NOMO-1 treated with DMSO at 0.1 percent for 48 hours (cell line): ENCODE measurements around the gene RSPH1.
A peak's percentile ranks its signal among the peaks of the same experiment; 100 is the strongest.

Source experiments
- DNase-seq: peaks from one replicate; lab custom pipeline; 2025; ENCODE audit not compliant: unreplicated experiment; lab: John Stamatoyannopoulos, UW

RSPH1 gene

DNA sequence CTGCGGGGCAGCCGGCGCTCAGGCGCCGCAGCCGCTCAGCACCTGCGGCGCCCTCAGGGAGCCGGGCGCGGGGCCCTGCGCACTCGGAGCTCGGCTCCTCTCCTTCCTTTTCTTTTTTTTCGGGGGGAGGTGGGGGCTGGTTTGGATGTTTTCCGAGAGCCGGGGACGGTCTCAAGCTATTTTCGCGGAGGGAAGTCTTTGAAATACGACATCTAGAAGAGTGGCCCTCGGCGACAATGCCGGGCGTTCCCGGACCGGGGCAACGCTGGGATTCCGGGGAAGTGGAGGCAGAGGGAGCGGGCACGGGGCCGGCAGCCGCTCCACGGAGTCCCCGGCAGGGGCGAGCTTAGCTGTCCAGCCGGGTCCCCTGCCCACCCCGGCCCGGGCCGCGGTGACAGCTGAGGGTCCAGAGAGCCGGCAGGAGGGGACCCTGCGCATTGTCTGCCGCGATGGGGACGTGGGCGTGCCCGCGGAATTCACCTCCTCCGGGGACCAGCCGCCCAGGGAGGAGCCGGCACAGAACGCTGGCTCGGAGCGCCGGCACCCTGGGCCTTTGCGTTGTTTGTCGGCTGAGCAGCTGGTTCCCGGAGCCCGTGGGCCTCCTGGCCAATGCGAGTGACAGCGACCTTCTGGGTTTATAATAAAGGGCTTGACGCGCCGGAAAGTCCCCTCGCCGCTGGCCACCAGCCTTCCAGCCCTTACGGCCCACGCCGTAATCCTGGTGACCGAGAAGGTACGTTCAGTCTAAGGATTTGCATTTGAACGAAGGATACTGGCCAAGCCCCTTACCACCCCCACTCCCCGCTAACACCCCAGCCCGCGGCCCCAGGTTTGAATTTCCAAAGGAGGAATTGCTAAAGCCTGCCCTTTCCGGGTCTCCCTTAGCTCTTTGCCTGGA lies 18.2 kb upstream of the RSPH1 start:
- DNase-seq = peak; percentile 21

DNA sequence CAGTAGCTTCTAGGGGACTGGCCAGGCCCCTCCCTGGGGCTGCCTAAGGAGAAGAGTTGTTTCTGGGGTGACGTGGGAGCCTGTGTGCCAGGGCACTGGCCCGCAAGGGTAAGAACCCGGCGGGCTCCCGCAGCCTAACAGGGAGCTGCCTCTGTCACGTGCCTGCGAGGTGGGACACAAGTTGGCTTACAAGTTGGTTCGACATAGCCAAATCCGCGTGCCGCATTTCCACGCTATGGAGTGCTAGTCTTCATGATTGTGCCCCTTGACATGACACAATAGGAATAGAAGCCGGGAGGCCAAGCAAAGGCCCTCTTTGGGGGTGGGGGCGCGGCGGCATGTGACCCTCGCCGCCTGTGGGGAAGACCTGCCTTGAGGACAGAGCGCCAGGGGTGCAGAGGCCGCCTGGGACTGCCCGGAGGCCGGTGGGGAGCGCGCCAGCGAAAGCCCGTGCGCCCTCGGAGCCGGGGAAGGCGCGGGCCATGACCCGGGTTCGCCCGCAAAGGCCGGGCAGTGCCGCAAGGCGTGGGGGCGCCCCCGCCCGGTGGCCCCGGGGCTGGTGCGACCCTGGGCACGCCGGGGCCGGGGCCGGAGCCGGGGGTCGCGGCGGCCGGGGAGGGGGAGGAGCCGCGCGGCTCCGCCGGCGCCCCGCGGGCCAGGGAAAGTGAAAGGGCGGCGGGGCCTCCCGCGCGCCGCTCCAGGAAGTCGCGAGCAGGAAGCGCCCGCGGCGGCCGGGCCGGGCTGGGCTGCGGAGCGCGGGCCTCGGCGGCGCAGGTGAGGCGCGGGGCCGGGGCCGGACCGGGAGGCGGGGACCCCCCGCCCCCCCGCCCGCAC lies 17.3 kb upstream of the RSPH1 start, which contains the start of gene SLC37A1:
Gene SLC37A1, plus strand, starts transcription at position 702 of the 834 bp plus-strand sequence. CDS start 4,603 bp downstream, outside the sequence.
- peak; percentile 32 for DNase-seq

DNA sequence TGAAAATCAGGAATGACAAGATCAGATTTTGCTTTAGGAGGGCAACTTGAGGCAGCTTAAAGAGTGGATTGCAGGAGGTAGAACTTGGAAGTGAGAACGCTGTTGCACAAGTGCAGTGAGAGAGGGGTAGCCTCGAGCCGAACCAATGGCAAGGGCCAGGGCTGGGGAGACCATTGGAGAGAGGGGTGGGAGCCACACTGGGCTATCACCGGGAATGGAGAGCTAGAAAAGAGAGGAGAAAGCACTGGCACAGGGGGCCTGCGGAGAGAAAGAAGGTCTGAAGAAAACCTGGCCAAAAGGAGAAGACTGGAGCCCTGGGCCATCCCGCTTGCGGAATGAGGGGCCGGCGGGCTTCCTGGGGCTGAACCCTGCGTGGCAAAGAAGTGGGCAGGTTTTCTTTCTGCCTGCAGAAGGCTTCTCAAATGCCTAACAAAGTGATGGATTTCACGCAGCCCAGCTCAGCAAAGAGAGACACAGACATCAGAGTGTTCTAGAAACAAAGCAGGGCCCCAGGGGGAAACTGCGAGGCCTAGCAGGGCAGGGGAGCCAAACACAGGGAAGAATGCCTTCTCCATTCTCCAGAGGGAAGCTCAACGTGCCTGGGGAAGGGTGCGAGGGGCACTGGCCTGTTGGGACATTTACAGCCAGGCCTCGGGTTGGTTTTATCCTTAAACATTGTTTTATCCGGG lies 16.5 kb upstream of the RSPH1 start:
- DNase-seq = no peak

DNA sequence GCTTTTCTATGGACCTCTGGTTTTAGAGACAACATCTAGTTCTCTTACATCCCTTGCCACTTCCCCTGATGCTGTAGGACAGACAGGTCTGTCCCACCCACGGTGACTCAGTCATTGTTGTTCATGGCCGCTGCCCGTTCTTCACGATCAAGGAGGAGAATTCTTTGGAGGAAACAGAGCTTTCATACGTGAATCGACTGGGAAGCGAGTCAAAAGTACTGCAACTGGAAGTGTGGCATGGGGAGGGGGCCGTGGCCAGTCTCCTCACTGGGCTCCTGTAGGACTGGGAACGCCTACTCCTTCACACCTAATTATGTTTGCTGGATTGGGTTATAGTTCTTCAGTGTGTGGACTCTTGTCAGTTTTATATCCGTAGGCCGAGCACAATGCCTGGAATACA lies 13.2 kb upstream of the RSPH1 start:
- no peak for DNase-seq

DNA sequence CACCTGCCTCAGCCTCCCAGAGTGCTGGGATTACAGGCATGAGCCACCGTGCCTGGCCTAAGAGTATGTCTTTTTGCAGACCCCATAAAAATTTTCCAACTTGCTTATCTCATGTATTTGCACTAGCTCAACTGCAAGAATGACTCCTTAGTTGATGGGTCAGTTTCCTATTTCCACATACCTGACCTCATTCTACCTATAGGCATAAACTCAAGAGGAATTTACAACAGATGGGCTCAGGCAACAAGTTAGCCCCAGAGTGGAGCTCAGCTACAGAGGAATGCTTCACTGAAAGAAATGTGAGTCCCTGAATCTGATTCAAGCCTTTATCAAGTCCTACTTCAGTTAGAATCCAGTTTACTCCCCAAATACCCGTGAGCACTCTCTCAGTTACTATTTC lies 12.3 kb upstream of the RSPH1 start:
- DNase-seq = no peak

DNA sequence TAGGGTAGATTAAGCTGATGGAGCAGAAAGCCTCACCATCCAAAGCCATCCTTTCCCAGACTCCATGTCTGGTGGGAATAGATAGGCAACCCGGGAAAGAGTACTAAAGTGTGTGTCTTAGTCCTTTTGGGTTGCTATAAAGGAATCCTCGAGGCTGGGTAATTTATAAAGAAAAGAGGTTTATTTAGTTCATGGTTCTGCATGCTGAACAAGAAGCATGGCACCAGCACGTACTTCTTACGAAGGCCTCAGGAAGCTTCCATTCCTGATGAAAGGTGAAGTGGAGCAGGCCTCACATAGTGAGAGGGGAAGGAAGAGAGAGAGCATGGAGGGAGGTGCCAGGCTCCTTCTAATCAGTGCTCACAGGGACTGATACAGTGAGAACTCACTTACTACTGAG lies 11.4 kb upstream of the RSPH1 start:
- no peak for DNase-seq

DNA sequence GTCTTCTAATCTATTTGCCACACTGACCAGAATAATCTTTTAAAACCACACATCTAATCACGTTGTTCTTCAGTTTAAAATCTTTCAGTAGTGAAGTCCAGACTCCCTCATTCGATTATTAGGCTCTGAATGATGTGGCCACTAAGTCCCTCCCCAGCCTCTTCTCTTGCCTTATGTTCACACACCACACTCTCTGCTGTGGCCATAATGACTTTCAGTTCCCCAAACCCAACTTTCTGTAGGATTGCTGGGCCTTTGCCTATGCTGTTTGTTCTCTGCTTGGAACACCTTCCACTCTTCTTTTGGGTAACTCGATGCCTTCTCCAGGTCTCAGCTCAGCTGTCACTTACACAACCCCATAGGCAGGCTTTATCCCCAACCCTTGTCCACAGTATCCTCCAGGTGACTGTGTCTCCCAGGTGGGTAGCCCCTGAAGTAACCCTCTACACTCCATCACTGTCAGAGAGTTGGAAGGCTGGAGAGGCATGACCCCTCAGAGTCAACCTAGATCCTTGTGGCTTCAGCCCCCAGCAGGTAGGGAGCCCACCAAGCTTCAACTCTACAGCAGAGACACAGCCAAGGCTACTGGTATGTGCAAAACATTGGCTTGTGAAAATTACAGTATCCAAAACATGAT lies 9.2 kb upstream of the RSPH1 start:
- peak; percentile 88 for DNase-seq

DNA sequence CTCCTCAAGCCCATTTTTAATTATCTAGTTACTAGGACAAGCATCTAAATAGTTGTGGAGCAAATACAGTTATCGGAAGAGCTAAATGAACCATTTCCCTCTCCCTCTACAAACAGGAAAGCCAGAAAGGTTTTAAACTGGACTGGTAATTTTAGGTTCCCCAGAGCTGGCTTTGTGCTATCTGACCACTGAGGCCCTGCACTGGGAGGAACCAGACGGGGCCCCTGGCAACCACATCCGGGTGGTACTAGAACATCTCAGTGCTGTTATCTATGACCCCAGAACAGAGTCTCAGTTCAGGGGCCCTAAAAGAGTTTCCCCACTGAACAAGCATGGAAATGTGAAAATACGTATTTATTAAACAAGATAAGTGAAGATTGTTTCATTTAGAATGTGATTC lies 7.7 kb upstream of the RSPH1 start:
- peak; percentile 12 for DNase-seq

DNA sequence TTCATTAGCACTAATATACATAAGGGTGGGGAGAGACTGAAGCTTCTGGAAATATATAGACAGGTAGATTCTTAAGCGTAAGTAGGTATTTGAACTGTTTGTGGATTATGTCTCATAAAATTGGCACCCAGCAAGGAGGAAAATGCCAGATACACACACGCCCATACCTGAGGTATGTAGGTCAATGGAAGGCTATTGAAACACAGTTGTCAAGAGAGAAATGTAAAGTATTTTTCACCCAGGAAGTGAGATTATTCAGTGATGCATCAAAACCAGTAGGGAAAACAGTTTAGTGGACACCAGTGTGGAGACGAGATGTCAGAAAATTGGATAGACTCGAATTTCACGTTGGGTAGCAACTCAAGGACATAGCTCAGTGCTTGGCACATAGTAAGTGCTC lies 4.7 kb upstream of the RSPH1 start:
- no peak for DNase-seq

DNA sequence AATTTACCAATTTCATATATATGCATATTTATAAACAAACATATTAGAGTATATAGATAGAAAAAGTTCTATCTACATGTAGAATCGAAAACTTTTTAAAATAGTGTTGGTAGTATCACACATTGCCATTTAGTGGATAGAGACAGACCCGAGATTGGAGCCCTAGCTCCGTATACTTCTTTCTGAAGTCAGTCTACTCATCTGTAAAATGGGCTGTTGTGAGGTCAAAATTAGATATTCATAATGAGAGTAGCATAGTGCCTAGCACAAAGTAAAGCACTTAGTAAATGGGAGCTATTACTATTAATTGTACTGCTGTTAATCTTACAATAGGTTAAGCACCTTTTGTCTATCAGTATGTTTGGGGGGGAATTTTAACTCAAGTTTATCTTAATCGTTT lies 4.2 kb upstream of the RSPH1 start:
- DNase-seq = no peak

DNA sequence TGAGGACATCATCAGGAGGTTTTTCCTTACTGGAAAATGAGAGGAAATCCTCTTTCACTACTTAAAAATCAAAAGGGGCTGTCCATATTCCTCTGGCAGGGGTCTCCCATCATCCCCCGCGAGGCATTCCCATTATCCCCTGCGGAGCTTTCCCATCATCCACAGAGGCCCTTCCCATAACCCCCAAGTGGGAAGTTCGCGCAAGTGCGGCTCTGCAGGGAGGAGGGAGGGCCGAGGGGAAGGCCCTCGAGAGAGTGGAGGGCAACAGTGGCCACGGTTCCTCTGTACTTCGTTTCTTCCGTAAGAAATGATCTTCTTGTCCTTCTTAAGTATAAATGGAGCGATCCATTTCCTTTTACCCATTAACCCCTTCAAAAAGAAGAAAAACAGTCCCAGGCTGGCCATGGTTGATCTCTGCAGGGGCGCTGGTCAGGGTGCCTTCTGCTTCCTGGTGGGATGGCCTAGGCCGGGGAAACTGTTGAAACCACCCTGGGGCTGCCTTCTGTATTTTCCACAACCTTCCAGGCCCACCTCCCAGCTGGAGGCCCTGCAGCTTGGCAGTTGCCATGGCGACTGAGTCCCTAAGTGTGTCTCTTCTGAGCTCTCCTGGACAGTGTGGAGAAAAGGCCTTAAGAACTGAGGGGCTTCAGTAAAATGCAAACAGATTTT lies 3.6 kb upstream of the RSPH1 start:
- DNase-seq = no peak

DNA sequence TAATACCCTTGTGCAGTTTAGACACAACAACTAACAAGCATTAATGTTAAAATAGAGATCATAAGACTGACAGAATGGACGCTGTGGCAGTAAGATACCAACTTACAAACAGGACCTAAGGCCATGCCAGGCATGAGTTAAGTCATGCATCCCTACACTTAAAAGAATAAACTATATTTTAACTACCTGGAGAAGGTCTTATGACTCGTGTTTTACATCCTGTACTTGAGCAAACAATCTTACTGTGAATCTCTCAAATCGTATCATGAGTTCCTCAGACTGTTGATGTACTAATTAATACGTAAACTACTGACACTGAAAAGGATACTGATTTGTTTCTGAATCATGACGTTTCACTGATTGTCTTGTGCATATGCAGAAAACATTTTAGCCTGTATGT lies 2.0 kb upstream of the RSPH1 start:
- no peak for DNase-seq

DNA sequence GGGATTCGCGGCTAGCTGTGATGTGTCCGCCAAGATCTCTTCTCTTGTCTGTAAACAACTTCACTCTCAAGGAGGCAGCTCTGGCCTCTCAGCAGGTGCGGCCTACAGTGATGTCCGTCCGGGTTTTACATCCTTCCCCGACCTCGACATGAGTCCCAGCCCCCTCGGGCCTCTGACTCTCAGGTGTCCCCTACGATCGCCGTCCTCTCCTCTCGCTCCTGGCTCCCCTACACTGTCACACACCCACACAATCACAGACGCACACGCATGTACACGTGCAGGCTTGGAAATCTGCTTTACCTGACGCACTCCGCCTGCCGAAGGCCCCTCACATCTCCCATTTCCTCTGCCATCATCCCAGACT lies 797 bp upstream of the RSPH1 start:
- DNase-seq = no peak

DNA sequence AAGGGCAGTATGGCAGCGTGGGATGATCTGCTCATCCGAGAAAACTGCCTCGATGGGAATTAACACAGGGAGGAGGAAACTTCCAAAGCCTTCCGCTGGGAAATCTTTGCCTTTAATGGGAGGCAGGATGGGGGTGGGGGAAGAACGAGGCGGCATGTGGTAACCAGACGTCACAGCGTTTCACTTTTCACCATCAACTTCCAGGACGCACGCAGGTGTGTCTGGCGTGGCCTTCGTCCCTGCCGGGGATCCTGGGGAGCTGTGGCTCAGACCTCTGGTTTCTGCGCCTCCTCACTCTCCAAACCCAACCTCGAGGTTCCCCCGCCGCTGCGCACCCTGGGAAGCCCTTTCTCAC lies 282 bp downstream of the RSPH1 start:
- DNase-seq = no peak

DNA sequence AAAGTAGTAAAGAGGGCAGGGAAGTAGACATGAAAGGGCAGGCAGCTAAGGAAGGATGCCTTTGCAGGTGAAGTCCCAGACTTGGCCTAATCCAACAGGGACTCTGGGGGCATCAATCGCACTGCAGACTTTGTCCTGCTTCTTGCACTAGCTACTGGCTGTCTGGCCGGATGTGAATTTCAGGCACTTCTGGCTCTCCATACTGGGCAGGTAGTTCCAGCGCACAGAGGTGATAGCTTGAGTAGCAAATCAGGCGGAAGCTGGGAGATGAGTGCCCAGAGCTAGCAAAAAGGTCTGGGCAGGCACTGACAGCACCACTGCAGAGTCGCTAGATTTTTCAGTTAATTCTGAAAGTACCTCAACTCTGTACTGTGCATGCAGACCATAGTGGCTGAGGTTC lies 997 bp downstream of the RSPH1 start:
- no peak for DNase-seq

DNA sequence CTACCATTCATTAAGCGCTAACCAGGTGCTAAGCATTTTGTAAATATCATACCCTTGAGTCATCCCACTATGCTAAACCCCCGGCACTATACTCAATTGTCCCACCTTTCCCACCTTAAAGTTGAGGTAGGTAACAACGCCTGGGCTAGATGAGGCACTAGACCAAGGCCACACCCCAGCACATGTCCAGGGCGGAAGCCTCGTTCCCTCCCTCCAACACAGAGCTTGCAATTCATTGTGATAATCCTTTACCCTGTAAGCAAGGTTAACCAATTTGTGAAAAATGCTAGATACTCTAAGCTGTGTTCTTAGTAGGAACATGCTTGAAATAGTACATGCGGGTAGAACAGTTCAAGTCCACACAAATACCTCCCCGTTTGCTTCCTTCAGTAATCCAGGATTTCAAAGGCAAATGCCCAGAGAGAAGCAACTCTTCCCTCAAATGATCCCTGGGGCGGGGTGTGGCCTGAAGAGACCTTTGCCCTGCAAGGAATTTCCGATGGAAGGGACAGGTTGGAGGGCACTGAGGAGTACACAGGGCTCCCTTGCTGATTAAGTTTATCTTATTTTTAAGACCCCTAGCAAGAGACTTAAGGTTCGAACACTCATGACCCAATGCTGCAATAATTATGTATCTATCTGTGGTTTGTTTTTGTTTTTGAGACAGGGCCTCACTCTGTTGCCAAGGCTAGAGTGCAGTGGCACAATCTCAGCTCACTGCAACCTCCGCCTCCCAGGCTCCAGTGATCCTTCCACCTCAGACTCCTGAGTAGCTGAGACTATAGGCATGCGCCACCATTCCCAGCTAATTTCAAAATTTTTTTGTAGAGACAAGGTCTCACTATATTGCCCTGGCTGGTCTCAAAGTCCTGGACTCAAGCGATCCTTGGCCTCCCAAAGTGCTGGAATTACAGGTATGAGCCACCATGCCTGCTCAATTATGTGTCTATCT lies 2.6 kb downstream of the RSPH1 start:
- no peak for DNase-seq

DNA sequence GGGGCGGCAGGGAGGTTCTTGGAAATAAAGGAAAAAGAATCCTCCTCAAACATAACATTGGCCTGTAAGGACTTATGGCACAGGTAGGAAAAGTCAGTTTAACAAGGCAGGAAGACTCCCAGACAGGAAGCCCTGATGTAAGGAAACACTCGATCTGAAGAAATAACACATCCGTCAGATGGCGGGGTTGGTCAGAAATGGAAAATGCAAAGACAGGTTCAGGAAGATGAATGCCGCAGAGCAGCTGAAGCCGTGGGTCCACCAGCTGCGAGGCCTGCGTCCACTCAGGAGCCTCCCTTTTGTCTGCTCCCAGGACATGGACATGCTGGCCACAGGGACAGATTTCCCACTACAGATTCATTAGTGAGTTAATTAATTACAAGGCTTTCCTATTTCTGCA lies 3.8 kb downstream of the RSPH1 start:
- DNase-seq = no peak

DNA sequence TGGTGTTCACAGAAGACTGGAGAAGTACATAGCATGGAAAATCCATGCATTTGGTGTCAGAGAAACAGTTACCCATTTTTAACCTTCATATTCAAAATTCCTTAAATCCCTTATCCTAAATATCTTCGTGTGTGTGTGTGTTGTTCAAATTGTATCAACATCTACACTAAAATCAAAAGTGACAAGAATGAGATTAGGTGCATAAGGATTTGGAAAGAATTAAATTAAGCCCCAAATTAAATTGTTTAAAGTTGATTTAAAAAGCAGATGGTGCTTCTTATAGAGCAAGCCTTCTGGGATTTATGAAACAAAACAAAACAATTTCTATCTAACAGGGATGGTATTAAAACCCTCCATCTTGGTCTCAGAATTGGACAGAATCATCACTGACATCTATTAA lies 4.7 kb downstream of the RSPH1 start:
- no peak for DNase-seq

DNA sequence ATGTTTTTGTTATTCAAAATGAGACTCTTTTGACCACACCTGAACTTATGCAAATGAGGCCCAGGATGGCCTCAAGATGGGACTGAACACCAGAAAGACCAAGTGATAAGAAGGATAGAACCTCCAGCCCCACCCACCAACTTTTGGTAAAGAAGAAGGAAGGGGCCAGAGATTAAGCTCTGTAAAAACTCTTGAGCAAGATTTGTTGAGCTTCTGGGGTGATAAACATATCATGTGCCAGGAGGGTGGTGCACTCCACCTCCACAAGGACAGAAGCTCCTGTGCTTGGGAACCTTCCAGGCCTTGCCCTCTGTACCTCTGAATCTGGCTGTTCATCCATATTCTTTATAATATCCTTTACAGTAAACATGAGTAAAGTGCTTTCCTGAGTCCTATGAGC lies 5.3 kb downstream of the RSPH1 start:
- no peak for DNase-seq

DNA sequence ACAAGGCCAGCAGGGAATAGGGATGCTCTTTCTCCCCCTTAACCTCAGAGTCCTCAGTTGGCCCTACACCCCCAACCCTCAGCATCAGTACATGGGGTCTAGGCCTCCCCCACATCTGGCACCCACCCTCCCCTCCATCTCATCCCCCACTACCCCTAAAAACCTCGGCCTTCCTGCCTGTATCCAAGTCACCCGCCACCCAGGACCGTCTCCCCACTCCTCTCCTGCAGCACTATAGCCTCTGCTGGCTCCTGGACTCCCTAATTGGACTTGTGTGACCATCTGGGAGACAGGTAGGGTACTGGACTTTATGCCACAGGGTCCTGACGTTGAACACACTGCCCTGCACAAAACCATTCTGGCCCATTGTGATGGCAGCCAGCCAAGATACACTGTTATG lies 6.0 kb downstream of the RSPH1 start:
- DNase-seq = no peak
